Tibial nerve (tissue), 4 donors: Measurements from ENCODE around the gene DOK3.
A peak's percentile ranks its signal among the peaks of the same experiment; 100 is the strongest.

Experiments
- EP300 ChIP-seq, 2 donors: sonication (generic); formaldehyde crosslinking; IDR thresholded peaks; one replicate each; pipeline ENCODE4 v1.6.1; 2017; ENCODE audit warnings: antibody characterized with exemption in 2 of 2, mild to moderate bottlenecking in 1 of 2
- POLR2A ChIP-seq, 2 donors: fragments of 450-650 bp; IDR thresholded peaks; one replicate each; pipeline ENCODE4 v1.6.1; 2017; ENCODE audit warnings: antibody characterized with exemption in 2 of 2, mild to moderate bottlenecking in 2 of 2, moderate library complexity in 2 of 2
- TF ChIP-seq, protein P1 (sequence below), 5 experiments: fragments of 200-600 bp in 3 of 5; fragments of 450-650 bp in 2 of 5; sonication (generic) in 3 of 5; IDR thresholded peaks; one replicate each; pipeline ENCODE4 v1.5.1; 2016 to 2019; ENCODE audit warnings: antibody characterized with exemption in 5 of 5, mild to moderate bottlenecking in 3 of 5, moderate library complexity in 2 of 5

DNA sequence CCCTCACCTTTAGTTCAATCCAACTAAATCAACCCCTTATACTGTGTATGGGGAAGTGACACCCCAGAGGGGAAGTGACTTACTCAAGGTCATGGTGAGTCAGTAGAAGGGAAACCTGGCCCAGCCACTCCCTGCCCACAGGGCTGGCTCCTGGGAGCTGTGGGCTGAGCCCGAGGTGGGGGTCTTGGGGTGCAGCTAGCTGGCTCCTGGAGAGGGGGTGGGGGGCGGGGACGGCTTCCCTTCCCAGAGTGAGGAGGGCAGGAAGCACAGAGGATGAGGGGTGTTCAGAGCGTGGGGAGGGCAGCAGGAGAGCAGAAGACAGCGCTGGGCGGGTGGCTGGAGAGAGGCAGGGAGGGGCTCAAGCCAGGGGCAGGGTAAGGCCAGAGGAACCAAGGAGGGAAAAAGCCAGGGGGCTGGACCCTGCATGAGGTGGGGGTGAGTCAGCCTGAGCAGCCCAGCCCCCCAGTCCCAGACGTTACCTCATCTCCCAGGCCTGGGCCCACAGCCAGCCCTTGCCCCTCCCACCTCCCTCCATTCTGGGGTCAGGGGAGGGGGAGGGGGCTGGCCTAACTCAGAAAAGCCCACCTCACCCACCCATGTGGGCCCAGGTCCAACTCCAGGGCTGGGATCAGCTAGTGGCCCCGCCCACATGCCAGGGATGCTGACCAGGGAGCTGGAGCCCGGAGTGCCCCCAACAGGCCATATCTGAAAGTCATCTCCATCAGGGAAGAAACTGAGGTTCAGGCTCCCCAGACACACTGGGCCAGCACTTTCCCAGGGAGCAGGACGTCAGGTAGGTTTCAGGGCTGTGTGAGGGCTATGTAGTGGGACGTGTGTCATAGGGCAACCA is 15.1 kb downstream of the DOK3 start:
- TF ChIP-seq, protein P1, sequence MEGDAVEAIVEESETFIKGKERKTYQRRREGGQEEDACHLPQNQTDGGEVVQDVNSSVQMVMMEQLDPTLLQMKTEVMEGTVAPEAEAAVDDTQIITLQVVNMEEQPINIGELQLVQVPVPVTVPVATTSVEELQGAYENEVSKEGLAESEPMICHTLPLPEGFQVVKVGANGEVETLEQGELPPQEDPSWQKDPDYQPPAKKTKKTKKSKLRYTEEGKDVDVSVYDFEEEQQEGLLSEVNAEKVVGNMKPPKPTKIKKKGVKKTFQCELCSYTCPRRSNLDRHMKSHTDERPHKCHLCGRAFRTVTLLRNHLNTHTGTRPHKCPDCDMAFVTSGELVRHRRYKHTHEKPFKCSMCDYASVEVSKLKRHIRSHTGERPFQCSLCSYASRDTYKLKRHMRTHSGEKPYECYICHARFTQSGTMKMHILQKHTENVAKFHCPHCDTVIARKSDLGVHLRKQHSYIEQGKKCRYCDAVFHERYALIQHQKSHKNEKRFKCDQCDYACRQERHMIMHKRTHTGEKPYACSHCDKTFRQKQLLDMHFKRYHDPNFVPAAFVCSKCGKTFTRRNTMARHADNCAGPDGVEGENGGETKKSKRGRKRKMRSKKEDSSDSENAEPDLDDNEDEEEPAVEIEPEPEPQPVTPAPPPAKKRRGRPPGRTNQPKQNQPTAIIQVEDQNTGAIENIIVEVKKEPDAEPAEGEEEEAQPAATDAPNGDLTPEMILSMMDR (IDR thresholded peaks at IDR 0.05) = peak in 4 of 5 experiments; percentile 21 to 34 (median 28)
- TF ChIP-seq POLR2A (IDR thresholded peaks at IDR 0.05) = no peak
- TF ChIP-seq EP300 (IDR thresholded peaks at IDR 0.05) = no peak
